ENCODE results near the gene NDUFAF2.

GRCh38 chr5:61184708-61185107, 239.7 kb downstream of the NDUFAF2 start:
- TF ChIP-seq EP300 (IDR thresholded peaks at IDR 0.05) (no peak), CTCF (IDR thresholded peaks at IDR 0.05) (no peak)
